Measurements from ENCODE around the gene CNTNAP2.

- TF ChIP-seq PCBP1 (IDR thresholded peaks at IDR 0.05; ENCODE audit: low read depth, low read length, poor library complexity, severe bottlenecking) (no peak), CTCF (IDR thresholded peaks at IDR 0.05 in 2 of 3, conservative IDR thresholded peaks at IDR 0.05 in 1 of 3; ENCODE audit: insufficient read depth in 2 of 3, low read depth in 1 of 3, low read length in 3 of 3) (no peak), CTBP1 (IDR thresholded peaks at IDR 0.05; ENCODE audit: borderline replicate concordance) (no peak), POLR2AphosphoS5 (IDR thresholded peaks at IDR 0.05; ENCODE audit: control insufficient read depth, insufficient read depth, low read depth, low read length) (no peak), MEF2A (IDR thresholded peaks at IDR 0.05; ENCODE audit: control insufficient read depth, low read depth, low read length) (no peak), SP2 (IDR thresholded peaks at IDR 0.05; ENCODE audit: extremely low read depth, low read depth, low read length, poor library complexity, severe bottlenecking) (no peak), ZBTB33 (CRISPR knock-in tag; IDR thresholded peaks at IDR 0.05) (no peak), ZBTB11 (CRISPR knock-in tag; IDR thresholded peaks at IDR 0.05) (no peak), HIVEP1 (CRISPR knock-in tag; IDR thresholded peaks at IDR 0.05) (no peak), ZNF609 (CRISPR knock-in tag; IDR thresholded peaks at IDR 0.05; ENCODE audit: borderline replicate concordance) (no peak), ZNF224 (CRISPR knock-in tag; IDR thresholded peaks at IDR 0.05) (no peak), CEBPG (CRISPR knock-in tag; IDR thresholded peaks at IDR 0.05) (no peak), CEBPG (tag; conservative IDR thresholded peaks at IDR 0.05 in 1 of 2, IDR thresholded peaks at IDR 0.05 in 1 of 2) (no peak), HLTF (IDR thresholded peaks at IDR 0.05) (no peak)
Measured at GRCh38 chr7:147990079-147990478, 1873.5 kb downstream of the CNTNAP2 start.
